ENCODE measurements around the gene TSPAN31. TPM values are rescaled to one million over a fixed set of nuclear protein-coding genes. Genes with fewer than 3 reads are reported as not detected.

TSPAN31 gene
- total and polyA plus RNA-seq, 2 of the 8 experiments (the other 6 are each of a cell fraction or from before 2014, with no cell fraction given): 15.8 to 31.4 TPM

DNA sequence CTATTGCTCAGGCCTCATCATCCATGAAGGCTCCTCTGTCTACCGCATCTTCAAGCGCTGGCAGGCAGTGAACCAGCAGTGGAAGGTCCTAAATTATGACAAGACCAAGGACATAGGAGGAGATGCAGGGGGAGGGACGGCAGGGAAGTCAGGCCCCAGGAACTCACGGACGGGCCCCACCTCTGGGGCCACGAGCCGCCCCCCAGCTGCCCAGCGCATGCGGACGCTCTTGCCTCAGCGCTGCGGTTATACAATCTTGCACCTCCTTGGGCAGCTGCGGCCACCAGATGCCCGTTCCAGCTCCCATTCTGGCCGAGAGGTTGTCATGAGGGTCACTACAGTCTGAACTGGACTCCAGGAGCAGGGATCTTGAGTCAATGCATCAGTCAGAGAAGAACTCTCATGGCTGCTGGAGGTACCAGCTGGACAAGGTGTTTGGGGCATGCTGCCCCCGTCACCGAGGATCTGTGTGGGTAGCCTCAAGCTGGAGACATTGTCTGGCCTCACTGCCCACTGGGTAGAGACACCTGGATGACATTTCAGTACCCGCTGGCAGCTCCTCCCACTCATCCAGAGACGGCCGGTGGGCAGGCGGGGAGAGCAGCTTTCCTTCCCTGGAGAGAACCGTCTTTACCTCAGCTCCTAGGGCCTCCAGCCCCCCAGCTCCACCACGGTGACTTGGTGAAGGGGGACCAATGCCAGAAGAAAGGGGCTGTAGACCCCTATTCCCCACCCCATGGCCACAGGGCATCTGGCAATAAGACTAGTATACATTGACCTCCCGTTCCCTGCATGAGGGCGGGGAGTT, 13.9 kb downstream of the TSPAN31 start:
- no peak overlapping the region for H2BK12ac ChIP-seq (ENCODE audit: low read depth, low read length)
- peaks cover 8 to 34% (median 28%) of the 10 kb centered on the region in 4 experiments for H3K27me3 ChIP-seq (replicated peaks in 1 of 4; ENCODE audit: control insufficient read depth in 3 of 4, extremely low read depth in 1 of 4, insufficient read depth in 3 of 4, low read length in 3 of 4)

More for the DNA sequence above, 13.9 kb downstream of the TSPAN31 start:
- POLR2A ChIA-PET (ENCODE audit: partially characterized antibody): interaction anchor here (0.6 to 5.4 kb wide), 9 partner anchors 8 to 153 kb away, joined by 3 to 21 read pairs (median 3); partner anchors contain the start of genes EEF1AKMT3, METTL1 and TSPAN31
- Histone ChIP-seq H3K4me2 (ENCODE audit: insufficient read depth in 1 of 2, low read depth in 2 of 2, low read length in 2 of 2) (no peak overlapping the region), H3K23me2 (ENCODE audit: low read depth, low read length) (peaks cover 7% of the 10 kb centered on the region), H2AFZ (ENCODE audit: low read length) (no peak overlapping the region), H2BK120ac (replicated peaks; ENCODE audit: low read depth, low read length) (no peak overlapping the region), H3K9me3 (ENCODE audit: insufficient read depth in 2 of 2, low read depth in 1 of 2, low read length in 1 of 2) (no peaks in the 10 kb centered on the region), H3K27ac (ENCODE audit: low read depth, low read length) (no peak overlapping the region), H3K4ac (replicated peaks; ENCODE audit: insufficient read length, low read depth, low read length) (no peak overlapping the region), H3K9ac (replicated peaks in 1 of 4; ENCODE audit: extremely low read depth in 1 of 4, low read depth in 3 of 4, low read length in 3 of 4) (no peak overlapping the region), H4K20me1 (replicated peaks in 1 of 2; ENCODE audit: control insufficient read depth in 1 of 2, insufficient read depth in 2 of 2, low read length in 2 of 2) (peaks cover 3 to 15% of the 10 kb centered on the region in 2 experiments), H3K79me1 (ENCODE audit: low read depth, low read length) (no peaks in the 10 kb centered on the region), H4K5ac (ENCODE audit: insufficient read length, low read depth, low read length) (no peak overlapping the region), H3K36me3 (ENCODE audit: control insufficient read depth in 2 of 4, insufficient read depth in 4 of 4, low read length in 3 of 4) (peaks cover 0 to 4% (median 0%) of the 10 kb centered on the region in 4 experiments; a peak in 2 of 8 replicates), H3K23ac (ENCODE audit: insufficient read length) (no peak overlapping the region), H2BK15ac (ENCODE audit: low read length) (no peak overlapping the region), H3K56ac (replicated peaks; ENCODE audit: insufficient read length, low read depth, low read length) (no peak overlapping the region), H3K14ac (ENCODE audit: insufficient read length) (no peak overlapping the region), H3K18ac (ENCODE audit: extremely low read depth, low read length) (no peak overlapping the region), H2BK20ac (ENCODE audit: low read length) (no peak overlapping the region), H4K91ac (replicated peaks; ENCODE audit: insufficient read length, low read length) (no peak overlapping the region), H2AK5ac (ENCODE audit: low read depth, low read length) (no peak overlapping the region), H3K4me1 (replicated peaks in 1 of 4; ENCODE audit: control insufficient read depth in 3 of 4, insufficient read depth in 4 of 4, low read length in 3 of 4) (peaks cover 2 to 16% (median 4%) of the 10 kb centered on the region in 4 experiments), H3K4me3 (ENCODE audit: extremely low read depth in 1 of 4, insufficient read depth in 2 of 4, low read depth in 3 of 4, low read length in 4 of 4) (no peak overlapping the region), H3K79me2 (ENCODE audit: control insufficient read depth in 1 of 2, insufficient read depth in 2 of 2, low read length in 2 of 2) (no peaks in the 10 kb centered on the region), H2BK5ac (ENCODE audit: low read depth, low read length) (no peak overlapping the region), H4K8ac (ENCODE audit: extremely low read depth, insufficient read depth, low read length) (no peak overlapping the region)
- DNase-seq (ENCODE audit: low read depth in 1 of 2, low spot score in 2 of 2) (no peak), FAIRE-seq (no peak)
- CTCF ChIA-PET (ENCODE audit: partially characterized antibody): interaction anchor here (0.8 to 3.9 kb wide), 13 partner anchors 8 to 140 kb away, joined by 3 to 28 read pairs (median 7); partner anchors contain the start of genes CYP27B1, EEF1AKMT3, METTL1 and TSFM
- TF ChIP-seq BCL11A (IDR thresholded peaks at IDR 0.05; ENCODE audit: low read depth in 2 of 2, low read length in 2 of 2): no peak
- no peak for TF ChIP-seq YY1 (IDR thresholded peaks at IDR 0.05; ENCODE audit: low read depth, low read length)
- WGBS, 2 experiments (ENCODE audit: extremely low coverage in 1 of 2, insufficient coverage in 1 of 2, insufficient read length in 1 of 2, insufficient replicate concordance in 2 of 2, low coverage in 1 of 2, low lambda C conversion rate in 2 of 2, missing lambda C conversion rate in 1 of 2): 89% methylated on average over 25 of the region's 25 CpGs; no CpG with 5 or more reads in 1 of the 2 experiments

All from H1 (cell line).